Posterior vena cava (tissue), 2 donors: ENCODE measurements around the gene DLG5. TPM values are rescaled to one million over a fixed set of nuclear protein-coding genes. Genes with fewer than 3 reads are reported as not detected.

Source experiments
- DNase-seq: peaks from one replicate; pipeline ENCODE4 v3.0.0-alpha.2; 2020; ENCODE audit warnings: low spot score
- intact Hi-C, 2 donors: fragments of 100-400 bp; cut with DNase I; formaldehyde crosslinking; loops; one replicate each; pipeline versions ENCODE4 v1.14.1 to v1.14.2; 2022 to 2023
- total RNA-seq, 2 donors: library from RNA; stranded (reverse); fragmentation: NEBNext Ultra II Directional; extraction: Animal tissue kit (Norgen Biotek cat#: 25700); gene quantifications; one replicate each; pipeline ENCODE4 v1.2.1, GENCODE V29; 2021
- donor health status: DM: yes; HTN: yes; CAD: no.
- donor health status: DM: yes; HTN: yes; CAD: no.

Gene DLG5
- total RNA-seq, 2 donors from 2014 or later, result 34.4 to 39.9 TPM

GRCh38 chr10:77818378-77818777 lies 108.2 kb downstream of the DLG5 start:
- no peak for DNase-seq
- intact Hi-C loops, result no loop called here

GRCh38 chr10:77817541-77817940 lies 109.0 kb downstream of the DLG5 start:
- intact Hi-C loops, result no loop called here
- DNase-seq, result no peak

- DNase-seq, result no peak
- intact Hi-C loops, result loop anchor here in 1 of 2 donors (1.0 kb wide), 1 partner anchor 10 kb away; no protein-coding TSS in a partner anchor
Measured at GRCh38 chr10:77816311-77816710, 110.2 kb downstream of the DLG5 start.

- intact Hi-C loops, result no loop called here
- peak; percentile 58 for DNase-seq
Measured at GRCh38 chr10:77812741-77813140, 113.8 kb downstream of the DLG5 start.

GRCh38 chr10:77811831-77812430 lies 114.6 kb downstream of the DLG5 start:
- DNase-seq, result peak; percentile 77
- intact Hi-C loops, result no loop called here

- DNase-seq, result peak; percentile 76
- intact Hi-C loops, result no loop called here
Measured at GRCh38 chr10:77810446-77811335, 115.9 kb downstream of the DLG5 start.

- DNase-seq, result peak; percentile 68
- intact Hi-C loops, result no loop called here
Measured at GRCh38 chr10:77809336-77809735, 117.2 kb downstream of the DLG5 start.

- intact Hi-C loops, result no loop called here
- peak; percentile 64 for DNase-seq
Measured at GRCh38 chr10:77807706-77808105, 118.8 kb downstream of the DLG5 start.

- intact Hi-C loops, result loop anchor here in 1 of 2 donors (1.0 kb wide), 1 partner anchor 10 kb away; no protein-coding TSS in a partner anchor
- peak; percentile 42 for DNase-seq
Measured at GRCh38 chr10:77806511-77807157, 119.9 kb downstream of the DLG5 start.

GRCh38 chr10:77805676-77806075 lies 120.9 kb downstream of the DLG5 start:
- intact Hi-C loops, result loop anchor here in 1 of 2 donors (1.0 kb wide), 1 partner anchor 11 kb away; no protein-coding TSS in a partner anchor
- DNase-seq, result peak; percentile 59

GRCh38 chr10:77804371-77804770 lies 122.2 kb downstream of the DLG5 start:
- peak; percentile 54 for DNase-seq
- intact Hi-C loops, result no loop called here

- DNase-seq, result peak; percentile 41
- intact Hi-C loops, result no loop called here
Measured at GRCh38 chr10:77801474-77802161, 124.9 kb downstream of the DLG5 start.

GRCh38 chr10:77800738-77801266 lies 125.8 kb downstream of the DLG5 start:
- intact Hi-C loops, result no loop called here
- DNase-seq, result peak; percentile 29

- intact Hi-C loops, result no loop called here
- DNase-seq, result peak; percentile 41
Measured at GRCh38 chr10:77800320-77800719, 126.2 kb downstream of the DLG5 start.

- intact Hi-C loops, result no loop called here
Measured at GRCh38 chr10:77799352-77799751, 127.2 kb downstream of the DLG5 start.

GRCh38 chr10:77798940-77799339 lies 127.6 kb downstream of the DLG5 start:
- no peak for DNase-seq
- intact Hi-C loops, result no loop called here

More at GRCh38 chr10:77799352-77799751, 127.2 kb downstream of the DLG5 start:
- DNase-seq, result no peak

GRCh38 chr10:77796311-77796915 lies 130.1 kb downstream of the DLG5 start:
- intact Hi-C loops, result no loop called here
- DNase-seq, result peak; percentile 74

- intact Hi-C loops, result no loop called here
- peak; percentile 80 for DNase-seq
Measured at GRCh38 chr10:77795426-77796055, 131.0 kb downstream of the DLG5 start.
